Nephron (organoid): ENCODE measurements around the gene TUT1.
A peak's percentile ranks its signal among the peaks of the same experiment; 100 is the strongest.
"Not testable (repeated sequence)": the region's sequence is repeated elsewhere in the genome, so short reads cannot be mapped to it uniquely, and the experiment has no call there.

Experiments
- H3K27ac Mint-ChIP-seq, 3 experiments: 2 replicates each; pipeline ENCODE4 v1.8.0; 2020; ENCODE audit warnings: mixed read lengths in 3 of 3, mild to moderate bottlenecking in 2 of 3, moderate library complexity in 1 of 3
- H3K27me3 Mint-ChIP-seq: 2 replicates; pipeline ENCODE4 v1.8.0; 2021; ENCODE audit warnings: low read depth, mild to moderate bottlenecking, moderate library complexity, mixed read lengths
- H3K36me3 Mint-ChIP-seq: 2 replicates; pipeline ENCODE4 v1.8.0; 2020; ENCODE audit warnings: low read depth, mixed read lengths
- H3K4me1 Mint-ChIP-seq: 2 replicates; pipeline ENCODE4 v1.8.0; 2020; ENCODE audit warnings: mixed read lengths
- H3K4me3 Mint-ChIP-seq, 3 experiments: 2 replicates each; pipeline ENCODE4 v1.8.0; 2020; ENCODE audit warnings: mild to moderate bottlenecking in 3 of 3, mixed read lengths in 3 of 3, moderate library complexity in 2 of 3
- H3K9me3 Mint-ChIP-seq: 2 replicates; pipeline ENCODE4 v1.8.0; 2020; ENCODE audit warnings: mixed read lengths
- TF ChIP-seq, protein P1 (sequence below), 3 experiments: fragments of 200-600 bp; sonication (generic); IDR thresholded peaks; one replicate each; pipeline ENCODE4 v1.5.0; 2021; ENCODE audit warnings: antibody characterized with exemption in 3 of 3; ENCODE audit not compliant: unreplicated experiment in 3 of 3

The TUT1 gene

DNA sequence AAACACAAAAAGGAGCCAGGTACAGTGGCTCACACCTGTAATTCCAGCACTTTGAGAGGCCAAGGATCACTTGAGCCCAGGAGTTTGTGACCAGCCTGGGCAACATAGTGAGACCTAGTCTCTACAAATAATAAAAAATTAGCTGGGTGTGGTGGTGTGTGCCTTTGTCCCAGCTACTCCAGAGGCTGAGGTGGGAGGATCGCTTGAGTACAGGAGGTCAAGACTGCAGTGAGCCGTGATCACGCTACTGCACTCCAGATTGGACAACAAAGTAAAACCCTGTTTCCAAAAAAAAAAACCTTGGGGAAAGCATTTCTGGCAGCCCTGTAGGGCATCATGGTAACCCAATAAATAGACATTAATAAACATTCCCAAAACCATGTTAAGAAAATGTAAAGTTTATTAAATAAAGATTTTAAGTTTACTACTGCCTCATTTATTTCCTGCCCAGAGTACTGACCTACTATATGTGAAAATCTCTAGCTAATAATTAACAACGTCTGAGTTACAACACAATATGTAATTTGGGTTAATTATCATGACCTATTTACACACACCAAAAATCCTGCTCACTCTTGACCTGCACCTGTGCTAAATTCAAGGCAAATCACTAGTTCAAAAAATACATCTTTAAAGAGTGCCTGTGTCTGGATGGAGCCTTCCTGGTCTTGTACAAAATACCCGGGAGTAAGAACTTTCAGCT, 26.1 kb downstream of the TUT1 start:
- Mint-ChIP-seq H3K27ac (peak overlapping the region; percentile 16 to 52 (median 47)), H3K36me3 (peaks cover 71% of the 10 kb centered on the region), H3K27me3 (no peaks in the 10 kb centered on the region), H3K4me1 (peaks cover 29% of the 10 kb centered on the region), H3K9me3 (no peaks in the 10 kb centered on the region), H3K4me3 (no peak overlapping the region)
- TF ChIP-seq, protein P1, sequence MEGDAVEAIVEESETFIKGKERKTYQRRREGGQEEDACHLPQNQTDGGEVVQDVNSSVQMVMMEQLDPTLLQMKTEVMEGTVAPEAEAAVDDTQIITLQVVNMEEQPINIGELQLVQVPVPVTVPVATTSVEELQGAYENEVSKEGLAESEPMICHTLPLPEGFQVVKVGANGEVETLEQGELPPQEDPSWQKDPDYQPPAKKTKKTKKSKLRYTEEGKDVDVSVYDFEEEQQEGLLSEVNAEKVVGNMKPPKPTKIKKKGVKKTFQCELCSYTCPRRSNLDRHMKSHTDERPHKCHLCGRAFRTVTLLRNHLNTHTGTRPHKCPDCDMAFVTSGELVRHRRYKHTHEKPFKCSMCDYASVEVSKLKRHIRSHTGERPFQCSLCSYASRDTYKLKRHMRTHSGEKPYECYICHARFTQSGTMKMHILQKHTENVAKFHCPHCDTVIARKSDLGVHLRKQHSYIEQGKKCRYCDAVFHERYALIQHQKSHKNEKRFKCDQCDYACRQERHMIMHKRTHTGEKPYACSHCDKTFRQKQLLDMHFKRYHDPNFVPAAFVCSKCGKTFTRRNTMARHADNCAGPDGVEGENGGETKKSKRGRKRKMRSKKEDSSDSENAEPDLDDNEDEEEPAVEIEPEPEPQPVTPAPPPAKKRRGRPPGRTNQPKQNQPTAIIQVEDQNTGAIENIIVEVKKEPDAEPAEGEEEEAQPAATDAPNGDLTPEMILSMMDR (IDR thresholded peaks at IDR 0.05; ENCODE audit: unreplicated experiment in 3 of 3): no peak

DNA sequence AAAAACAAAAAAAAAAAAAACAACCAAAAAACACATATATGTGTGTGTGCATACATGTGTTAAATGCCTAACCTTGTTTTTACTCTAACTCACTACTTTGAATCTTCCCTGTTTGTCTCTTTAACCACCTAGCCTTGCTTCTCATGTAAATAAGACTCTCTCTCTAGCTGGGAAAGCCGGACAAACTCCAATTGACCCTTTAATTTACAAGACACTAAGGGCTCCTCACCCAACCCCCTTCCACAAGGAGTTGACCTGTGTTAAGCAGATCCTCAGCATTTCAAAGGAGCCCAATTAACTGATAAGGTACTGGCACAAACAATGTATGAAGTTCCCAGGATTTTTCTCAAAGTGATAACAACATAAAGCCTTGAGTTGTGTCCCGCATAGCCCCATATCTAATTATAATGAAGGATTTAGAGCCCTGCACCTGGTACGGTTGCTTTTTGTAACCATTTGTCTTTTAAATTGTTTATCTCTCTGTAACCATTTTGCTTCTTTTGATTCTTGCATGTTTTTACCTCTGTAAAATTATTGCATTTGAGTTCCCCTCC, 29.6 kb downstream of the TUT1 start:
- Mint-ChIP-seq H3K36me3 (peaks cover 68% of the 10 kb centered on the region), H3K4me1 (peaks cover 49% of the 10 kb centered on the region), H3K27ac (peak overlapping the region; percentile 63 to 84 (median 68))
- not testable (repeated sequence) for H3K27me3 Mint-ChIP-seq, H3K9me3 Mint-ChIP-seq, H3K4me3 Mint-ChIP-seq

DNA sequence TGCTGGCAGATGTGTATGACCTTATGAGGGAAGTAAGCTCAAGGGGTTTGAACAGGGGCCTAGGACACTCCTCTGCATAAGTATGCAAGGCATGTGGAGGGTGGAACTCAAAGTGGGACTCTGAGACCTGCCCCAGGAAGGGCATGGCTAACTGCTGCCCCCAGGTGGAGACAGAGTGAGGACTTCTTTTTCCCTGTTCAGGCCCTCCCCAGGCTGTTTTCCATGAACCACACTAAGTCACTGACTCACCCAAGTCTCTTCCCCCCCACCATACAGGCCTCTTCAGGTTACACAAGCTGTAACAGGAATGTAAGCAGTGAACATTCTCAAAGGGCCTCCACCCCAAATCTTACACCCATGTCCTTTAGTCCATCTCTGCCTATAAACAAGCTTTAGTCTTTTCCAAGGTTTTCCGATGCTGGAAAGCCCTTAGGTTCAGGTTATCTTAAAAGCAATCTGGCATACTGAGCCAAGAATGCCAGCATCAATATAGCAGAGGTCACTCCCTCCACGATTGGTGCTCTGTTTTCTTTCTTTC, 30.7 kb downstream of the TUT1 start:
- Mint-ChIP-seq H3K9me3 (no peaks in the 10 kb centered on the region), H3K4me1 (peaks cover 51% of the 10 kb centered on the region), H3K27me3 (no peaks in the 10 kb centered on the region), H3K36me3 (peaks cover 57% of the 10 kb centered on the region), H3K4me3 (no peak overlapping the region), H3K27ac (peak overlapping the region; percentile 57 to 81 (median 75))
- TF ChIP-seq, protein P1 (IDR thresholded peaks at IDR 0.05; ENCODE audit: unreplicated experiment in 3 of 3): peak; percentile 66 to 68 (median 66)

DNA sequence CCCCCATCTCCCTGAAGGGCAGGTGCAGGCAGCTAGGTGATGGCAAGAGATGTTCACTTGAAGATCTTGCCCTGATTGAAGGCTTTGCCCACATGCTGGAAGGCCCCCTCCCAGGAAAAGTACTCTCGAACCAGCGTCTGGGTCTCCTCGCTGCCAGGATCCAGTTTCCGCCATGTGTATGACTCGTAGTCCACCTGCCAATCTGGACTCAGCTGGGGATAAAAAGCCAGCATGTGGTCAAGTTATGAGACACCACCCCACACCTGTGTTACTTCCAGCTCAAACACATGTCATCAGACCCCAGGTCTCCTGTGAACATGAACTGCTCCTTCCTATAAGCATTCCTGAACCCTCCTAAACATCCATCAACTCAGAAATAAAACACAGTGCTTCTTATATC, 31.7 kb downstream of the TUT1 start:
- Mint-ChIP-seq H3K36me3 (peaks cover 49% of the 10 kb centered on the region), H3K27ac (peak overlapping the region; percentile 57 to 81 (median 75)), H3K4me1 (peaks cover 57% of the 10 kb centered on the region)
- H3K9me3 Mint-ChIP-seq, H3K27me3 Mint-ChIP-seq, H3K4me3 Mint-ChIP-seq: not testable (repeated sequence)

DNA sequence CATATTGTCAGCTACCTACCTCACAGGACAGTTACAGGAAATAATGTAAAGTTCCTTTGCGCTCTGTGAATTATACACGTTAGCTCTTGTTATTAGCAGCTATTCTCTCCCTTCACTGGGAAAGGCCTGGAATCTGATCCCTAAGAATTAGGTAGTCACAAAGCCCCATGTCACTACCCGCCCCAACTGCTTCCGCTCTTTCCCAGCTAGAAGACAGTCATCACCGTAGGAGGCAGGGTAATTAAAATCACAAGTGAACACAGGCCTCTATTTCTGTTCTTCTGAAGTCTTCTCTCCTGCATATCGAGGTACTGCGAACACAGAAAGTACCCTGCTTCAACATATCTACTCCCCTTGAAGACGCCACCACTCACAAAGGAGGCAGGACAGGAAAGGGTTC, 32.1 kb downstream of the TUT1 start:
- TF ChIP-seq, protein P1 (IDR thresholded peaks at IDR 0.05; ENCODE audit: unreplicated experiment in 3 of 3): no peak
- no peak overlapping the region for H3K4me3 Mint-ChIP-seq
- H3K27ac Mint-ChIP-seq: peak overlapping the region; percentile 64 to 81 (median 75)
- peaks cover 62% of the 10 kb centered on the region for H3K4me1 Mint-ChIP-seq
- H3K27me3 Mint-ChIP-seq: no peaks in the 10 kb centered on the region
- peaks cover 49% of the 10 kb centered on the region for H3K36me3 Mint-ChIP-seq
- no peaks in the 10 kb centered on the region for H3K9me3 Mint-ChIP-seq

DNA sequence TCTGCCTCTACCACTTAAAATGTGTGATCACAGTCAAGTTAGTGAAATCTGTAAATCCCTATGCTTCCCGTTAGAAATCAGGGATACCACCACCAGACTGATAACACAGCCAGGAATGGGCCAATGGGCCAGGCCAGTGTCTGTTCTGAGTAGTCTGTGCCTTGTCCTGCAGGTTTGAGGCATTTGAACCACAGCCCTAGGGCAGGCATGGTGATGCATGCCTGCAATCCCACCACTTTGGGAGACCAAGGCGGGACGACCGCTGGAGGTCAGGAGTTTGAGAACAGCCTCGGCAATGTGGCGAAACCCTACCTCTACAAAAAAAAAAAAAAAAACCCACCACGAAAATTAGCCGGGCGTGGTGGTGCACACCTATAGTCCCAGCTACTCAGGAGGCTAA, 32.7 kb downstream of the TUT1 start:
- no peak overlapping the region for H3K27ac Mint-ChIP-seq
- peaks cover 67% of the 10 kb centered on the region for H3K4me1 Mint-ChIP-seq
- H3K27me3 Mint-ChIP-seq: no peaks in the 10 kb centered on the region
- peaks cover 46% of the 10 kb centered on the region for H3K36me3 Mint-ChIP-seq
- TF ChIP-seq, protein P1 (IDR thresholded peaks at IDR 0.05; ENCODE audit: unreplicated experiment in 3 of 3): no peak
- H3K4me3 Mint-ChIP-seq: no peak overlapping the region
- H3K9me3 Mint-ChIP-seq: no peaks in the 10 kb centered on the region
